Tongue (tissue), 2 donors: ENCODE data around the gene TOGARAM1. TPM values are rescaled to one million over a fixed set of nuclear protein-coding genes. Genes with fewer than 3 reads are reported as not detected.

Source experiments
- DNase-seq: peaks from one replicate; pipeline ENCODE4 v3.0.0-alpha.2; 2015
- total RNA-seq: library from RNA; depleted of rRNA; stranded (reverse); fragments of >200 nt; gene quantifications from one replicate; pipeline ENCODE4 v1.2.3, GENCODE V29; 2014

Gene TOGARAM1, protein sequence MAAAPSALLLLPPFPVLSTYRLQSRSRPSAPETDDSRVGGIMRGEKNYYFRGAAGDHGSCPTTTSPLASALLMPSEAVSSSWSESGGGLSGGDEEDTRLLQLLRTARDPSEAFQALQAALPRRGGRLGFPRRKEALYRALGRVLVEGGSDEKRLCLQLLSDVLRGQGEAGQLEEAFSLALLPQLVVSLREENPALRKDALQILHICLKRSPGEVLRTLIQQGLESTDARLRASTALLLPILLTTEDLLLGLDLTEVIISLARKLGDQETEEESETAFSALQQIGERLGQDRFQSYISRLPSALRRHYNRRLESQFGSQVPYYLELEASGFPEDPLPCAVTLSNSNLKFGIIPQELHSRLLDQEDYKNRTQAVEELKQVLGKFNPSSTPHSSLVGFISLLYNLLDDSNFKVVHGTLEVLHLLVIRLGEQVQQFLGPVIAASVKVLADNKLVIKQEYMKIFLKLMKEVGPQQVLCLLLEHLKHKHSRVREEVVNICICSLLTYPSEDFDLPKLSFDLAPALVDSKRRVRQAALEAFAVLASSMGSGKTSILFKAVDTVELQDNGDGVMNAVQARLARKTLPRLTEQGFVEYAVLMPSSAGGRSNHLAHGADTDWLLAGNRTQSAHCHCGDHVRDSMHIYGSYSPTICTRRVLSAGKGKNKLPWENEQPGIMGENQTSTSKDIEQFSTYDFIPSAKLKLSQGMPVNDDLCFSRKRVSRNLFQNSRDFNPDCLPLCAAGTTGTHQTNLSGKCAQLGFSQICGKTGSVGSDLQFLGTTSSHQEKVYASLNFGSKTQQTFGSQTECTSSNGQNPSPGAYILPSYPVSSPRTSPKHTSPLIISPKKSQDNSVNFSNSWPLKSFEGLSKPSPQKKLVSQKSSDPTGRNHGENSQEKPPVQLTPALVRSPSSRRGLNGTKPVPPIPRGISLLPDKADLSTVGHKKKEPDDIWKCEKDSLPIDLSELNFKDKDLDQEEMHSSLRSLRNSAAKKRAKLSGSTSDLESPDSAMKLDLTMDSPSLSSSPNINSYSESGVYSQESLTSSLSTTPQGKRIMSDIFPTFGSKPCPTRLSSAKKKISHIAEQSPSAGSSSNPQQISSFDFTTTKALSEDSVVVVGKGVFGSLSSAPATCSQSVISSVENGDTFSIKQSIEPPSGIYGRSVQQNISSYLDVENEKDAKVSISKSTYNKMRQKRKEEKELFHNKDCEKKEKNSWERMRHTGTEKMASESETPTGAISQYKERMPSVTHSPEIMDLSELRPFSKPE (N-terminal part only)
- total RNA-seq: 72.6 TPM

- DNase-seq: peak; percentile 100
These were observed at the start of gene TOGARAM1, which contains the start of gene KLHL28 for GRCh38 chr14:44961554-44962333. Gene TOGARAM1, plus strand, starts transcription at chr14:44962190. Its CDS starts 232 bp downstream, at chr14:44962422. Gene KLHL28, minus strand, starts transcription at chr14:44961947. Its CDS starts 16,019 bp downstream, at chr14:44945928.

- peak; percentile 34 for DNase-seq
These were observed 47.1 kb upstream of the TOGARAM1 start for GRCh38 chr14:44914849-44915248.

- no peak for DNase-seq
These were observed 33.2 kb upstream of the TOGARAM1 start for GRCh38 chr14:44928793-44929192.

DNA sequence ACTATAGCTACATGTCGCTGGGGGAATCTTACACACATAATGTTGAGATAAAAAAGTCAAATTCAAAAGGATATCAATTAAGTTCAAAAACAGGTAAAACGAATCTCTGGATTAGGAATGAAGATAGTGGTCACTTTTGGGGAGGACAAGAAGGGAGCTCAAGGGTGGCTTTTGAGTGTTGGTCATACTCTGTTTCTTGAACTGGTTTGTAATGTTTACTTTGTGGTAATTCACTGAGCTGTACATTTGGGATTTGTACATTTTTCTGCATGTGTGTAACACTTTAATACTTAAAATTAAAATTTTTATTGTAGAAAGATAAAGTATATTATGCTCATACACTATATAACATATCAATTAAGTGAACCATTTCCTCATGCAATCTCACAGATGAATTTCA, 26.8 kb upstream of the TOGARAM1 start:
- DNase-seq: no peak

GRCh38 chr14:44937547-44937946, 24.4 kb upstream of the TOGARAM1 start:
- DNase-seq: no peak

GRCh38 chr14:44940211-44940610, 21.8 kb upstream of the TOGARAM1 start:
- DNase-seq: no peak

DNA sequence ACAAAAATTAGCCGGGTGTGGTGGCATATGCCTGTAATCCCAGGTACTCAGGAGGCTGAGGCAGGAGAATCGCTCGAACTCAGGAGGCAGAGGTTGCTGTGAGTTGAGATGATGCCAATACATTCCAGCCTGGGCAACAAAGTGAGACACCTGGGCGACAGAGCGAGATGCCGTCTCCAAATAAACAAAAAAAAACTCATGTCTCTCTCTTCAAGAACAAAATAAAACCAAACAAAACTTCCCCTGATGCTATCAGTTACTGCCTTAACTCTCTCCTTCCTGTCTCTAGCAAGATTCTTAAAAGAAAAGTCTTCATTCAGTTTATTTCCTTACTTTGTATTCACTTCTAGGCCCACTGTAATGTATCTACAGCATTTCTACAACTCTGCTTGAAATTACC, 21.0 kb upstream of the TOGARAM1 start:
- no peak for DNase-seq

DNA sequence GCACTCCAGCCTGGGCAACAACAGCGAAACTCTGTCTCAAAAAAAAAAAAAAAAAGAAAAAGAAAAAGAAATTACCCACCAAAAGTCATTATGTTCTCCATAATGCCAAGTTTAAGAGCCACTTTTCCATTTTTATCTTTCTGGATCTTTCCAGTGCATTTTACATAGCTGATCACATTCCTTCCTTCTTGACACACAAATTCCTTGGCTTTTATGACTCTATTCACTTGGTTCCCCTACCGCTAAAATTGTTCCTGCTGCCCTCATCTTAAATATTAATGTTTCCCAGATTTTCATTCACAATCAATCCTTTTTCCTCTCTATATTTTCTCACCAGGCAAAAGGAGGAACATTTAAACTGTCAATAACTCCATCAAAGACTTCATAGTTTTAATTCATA, 20.4 kb upstream of the TOGARAM1 start:
- no peak for DNase-seq

DNA sequence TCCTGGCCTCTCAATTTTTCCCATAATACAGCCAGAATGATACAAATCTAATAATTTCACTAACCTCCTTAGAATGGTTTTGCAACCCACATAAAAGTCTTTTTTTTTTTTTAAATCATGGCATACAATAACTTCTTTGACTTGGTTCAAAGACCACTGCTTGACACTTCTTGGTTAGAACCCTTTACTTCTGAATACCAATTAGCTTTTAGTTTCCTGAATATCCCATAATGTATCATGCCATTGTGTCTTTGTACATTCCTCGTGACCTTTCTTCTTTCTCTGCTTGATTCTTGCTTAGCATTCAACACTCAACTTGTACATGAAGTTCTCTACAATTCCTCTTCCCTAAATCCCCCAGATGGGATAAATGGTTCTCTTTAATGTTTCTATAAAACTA, 19.6 kb upstream of the TOGARAM1 start:
- no peak for DNase-seq

DNA sequence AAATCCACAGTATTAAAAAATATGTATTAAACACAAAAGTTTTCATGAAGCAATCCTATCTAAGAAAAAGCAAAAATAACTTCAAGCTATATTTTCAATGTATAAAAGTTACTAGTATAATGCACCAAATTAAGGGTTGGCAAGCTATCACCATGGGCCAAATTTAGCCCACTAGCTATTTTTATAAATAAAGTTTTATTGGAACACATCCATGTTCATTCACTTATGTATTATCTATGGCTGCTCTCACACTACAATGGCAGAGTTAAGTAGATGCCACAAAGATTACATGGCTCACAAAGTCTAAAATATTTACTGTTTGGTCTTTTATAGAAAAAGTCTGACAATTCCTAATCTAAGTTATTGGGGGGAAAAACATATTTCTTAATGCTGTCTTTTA, 17.9 kb upstream of the TOGARAM1 start:
- DNase-seq: no peak

GRCh38 chr14:44945264-44945663, 16.7 kb upstream of the TOGARAM1 start:
- DNase-seq: no peak

DNA sequence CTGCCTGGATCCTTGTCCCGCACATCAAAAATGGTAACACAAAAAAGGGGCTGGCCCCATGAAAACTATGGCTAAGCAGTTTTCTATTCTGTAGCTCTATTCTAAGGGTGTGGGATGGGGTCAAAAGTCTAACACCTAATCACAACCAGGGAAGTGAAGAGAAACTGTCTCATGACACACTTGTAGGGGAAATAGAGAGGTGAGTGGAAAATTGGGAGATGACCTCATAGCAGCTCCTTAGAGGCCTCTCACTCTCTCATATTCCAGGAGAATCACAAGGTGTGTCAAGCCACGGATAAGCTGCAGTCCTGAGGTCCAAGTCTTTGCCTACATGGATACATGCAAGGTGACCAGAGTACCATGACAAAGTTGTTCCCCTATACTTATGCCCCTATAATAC, 10.9 kb upstream of the TOGARAM1 start:
- DNase-seq: no peak

DNA sequence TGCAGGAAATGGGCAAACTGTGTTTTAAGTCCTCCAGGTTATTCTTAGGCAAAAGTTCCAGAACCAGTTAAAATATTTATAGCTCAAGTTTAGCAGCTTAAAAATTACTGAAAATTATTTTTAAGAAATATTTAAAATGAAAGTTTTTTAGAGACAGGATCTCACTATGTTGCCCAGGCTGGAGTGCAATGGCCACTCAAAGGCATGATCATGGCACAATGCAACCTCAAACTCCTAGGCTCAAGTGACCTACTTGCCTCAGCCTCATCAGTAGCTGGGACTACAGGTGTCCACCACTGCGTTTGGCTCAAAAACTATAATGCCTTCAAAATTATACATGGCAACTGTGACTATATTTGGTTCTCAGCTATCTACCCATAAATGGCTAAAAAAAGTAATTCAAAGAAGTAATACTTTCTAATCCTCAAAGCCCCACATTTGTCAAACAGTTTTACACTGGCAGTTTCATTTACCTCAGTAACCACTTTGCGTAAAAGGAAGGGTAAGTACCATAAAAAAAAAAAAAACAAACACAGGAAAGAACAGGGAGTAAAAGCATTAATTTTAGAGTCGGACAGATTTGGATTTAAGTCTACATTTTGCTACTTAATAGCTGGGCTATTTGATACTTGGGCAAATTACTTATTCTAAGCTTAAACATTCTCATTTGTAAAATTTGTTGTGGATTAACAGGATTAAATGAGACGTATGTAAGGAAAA, 9.4 kb upstream of the TOGARAM1 start:
- no peak for DNase-seq

GRCh38 chr14:44954750-44955149, 7.2 kb upstream of the TOGARAM1 start:
- no peak for DNase-seq

DNA sequence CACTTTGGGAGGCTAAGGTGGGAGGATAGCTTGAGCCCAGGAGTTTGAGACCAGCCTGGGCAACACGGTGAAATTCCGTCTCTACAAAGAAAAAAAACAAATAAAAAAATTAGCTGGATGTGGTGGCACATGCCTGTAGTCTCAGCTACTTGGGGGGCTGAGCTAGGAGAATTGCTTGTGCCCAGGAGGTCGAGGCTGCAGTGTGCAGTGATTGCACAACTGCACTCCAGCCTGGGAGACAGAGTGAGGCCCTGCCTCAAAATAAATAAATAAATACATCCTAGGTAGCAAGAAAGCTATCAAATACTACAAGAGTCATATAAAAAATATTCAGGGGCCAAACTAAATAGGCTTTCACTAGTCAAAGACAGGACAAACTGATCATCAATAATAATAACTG, 6.5 kb upstream of the TOGARAM1 start:
- no peak for DNase-seq

- no peak for DNase-seq
These were observed 5.1 kb upstream of the TOGARAM1 start for GRCh38 chr14:44956866-44957265.

DNA sequence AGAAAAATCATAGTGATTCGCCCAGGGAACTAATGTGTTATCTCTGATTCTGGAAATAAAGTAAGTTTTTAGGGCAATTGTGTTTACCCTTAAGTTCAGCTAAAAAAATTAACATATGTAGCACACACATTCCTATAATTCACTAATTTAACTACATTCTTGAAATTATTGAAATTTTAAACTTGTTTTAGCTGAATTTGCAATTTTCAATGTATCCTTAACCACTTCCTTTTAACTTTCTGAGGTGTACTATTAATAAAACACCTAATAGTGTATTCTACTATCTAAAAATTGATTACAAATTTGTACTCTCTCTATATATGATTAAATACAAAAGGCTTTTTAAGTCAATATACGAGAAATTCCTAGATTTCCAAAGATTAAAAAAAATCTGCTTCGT, 2.5 kb upstream of the TOGARAM1 start:
- no peak for DNase-seq

GRCh38 chr14:44960146-44960545, 1.8 kb upstream of the TOGARAM1 start:
- DNase-seq: no peak

DNA sequence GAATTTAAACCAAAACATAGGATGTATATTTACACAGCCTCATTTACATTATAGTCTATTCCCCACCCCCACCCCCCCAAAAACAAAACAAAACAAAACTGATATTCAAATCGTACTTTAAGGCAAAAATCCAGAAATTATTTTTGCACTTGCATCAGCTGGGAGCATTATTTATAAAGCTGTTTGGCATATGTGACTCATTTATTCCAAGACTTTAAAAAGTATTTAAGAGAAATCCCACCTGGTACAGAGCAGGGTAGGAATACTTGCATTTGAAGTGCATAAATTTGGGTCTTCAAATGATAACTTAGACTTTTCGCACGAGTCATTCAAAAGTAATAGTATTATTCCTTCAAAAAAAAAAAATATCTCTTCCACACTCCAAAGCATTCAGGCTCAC, 1.3 kb upstream of the TOGARAM1 start:
- no peak for DNase-seq

- DNase-seq: peak; percentile 87
These were observed 838 bp upstream of the TOGARAM1 start for GRCh38 chr14:44961151-44961553.
